ENCODE results near the gene TBX10.

DNA sequence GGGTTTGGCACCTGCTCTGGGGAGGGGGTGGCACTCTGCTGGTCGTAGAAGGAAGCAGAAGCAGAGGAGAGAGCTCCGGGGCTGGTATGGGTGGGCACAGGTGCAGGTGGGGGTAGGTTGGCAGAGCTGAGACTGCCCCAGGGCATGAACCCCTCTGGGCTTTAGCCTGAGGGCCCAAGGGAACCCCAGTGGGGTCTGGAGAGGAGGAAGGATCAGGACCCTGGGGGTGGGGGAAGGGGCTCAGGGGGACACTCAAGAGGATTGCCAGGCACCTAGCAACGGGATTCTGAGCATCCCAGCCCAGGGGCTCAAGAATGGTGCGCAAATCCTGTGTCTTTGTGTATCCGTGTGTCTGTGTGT is 28.6 kb upstream of the TBX10 start:
- TF ChIP-seq, protein P1, sequence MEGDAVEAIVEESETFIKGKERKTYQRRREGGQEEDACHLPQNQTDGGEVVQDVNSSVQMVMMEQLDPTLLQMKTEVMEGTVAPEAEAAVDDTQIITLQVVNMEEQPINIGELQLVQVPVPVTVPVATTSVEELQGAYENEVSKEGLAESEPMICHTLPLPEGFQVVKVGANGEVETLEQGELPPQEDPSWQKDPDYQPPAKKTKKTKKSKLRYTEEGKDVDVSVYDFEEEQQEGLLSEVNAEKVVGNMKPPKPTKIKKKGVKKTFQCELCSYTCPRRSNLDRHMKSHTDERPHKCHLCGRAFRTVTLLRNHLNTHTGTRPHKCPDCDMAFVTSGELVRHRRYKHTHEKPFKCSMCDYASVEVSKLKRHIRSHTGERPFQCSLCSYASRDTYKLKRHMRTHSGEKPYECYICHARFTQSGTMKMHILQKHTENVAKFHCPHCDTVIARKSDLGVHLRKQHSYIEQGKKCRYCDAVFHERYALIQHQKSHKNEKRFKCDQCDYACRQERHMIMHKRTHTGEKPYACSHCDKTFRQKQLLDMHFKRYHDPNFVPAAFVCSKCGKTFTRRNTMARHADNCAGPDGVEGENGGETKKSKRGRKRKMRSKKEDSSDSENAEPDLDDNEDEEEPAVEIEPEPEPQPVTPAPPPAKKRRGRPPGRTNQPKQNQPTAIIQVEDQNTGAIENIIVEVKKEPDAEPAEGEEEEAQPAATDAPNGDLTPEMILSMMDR (IDR thresholded peaks at IDR 0.05; ENCODE audit: poor library complexity, severe bottlenecking): no peak
- TF ChIP-seq EZH2 (IDR thresholded peaks at IDR 0.05; ENCODE audit: borderline replicate concordance, insufficient read depth, low read length, poor library complexity, severe bottlenecking) (no peak), REST (IDR thresholded peaks at IDR 0.05; ENCODE audit: borderline replicate concordance) (no peak)

Measured in neural cell (in vitro differentiated cells).